HG03439 (cell line): ENCODE data around the gene AP3B1.
"Not testable (repeated sequence)": the region's sequence is repeated elsewhere in the genome, so short reads cannot be mapped to it uniquely, and the experiment has no call there.

ENCODE experiments used
- ATAC-seq: cut with Tn5 transposase; IDR thresholded peaks from one replicate; pipeline ENCODE4 v1.9.1; 2021; ENCODE audit warnings: mild to moderate bottlenecking, moderate library complexity; ENCODE audit not compliant: unreplicated experiment

The AP3B1 gene

DNA sequence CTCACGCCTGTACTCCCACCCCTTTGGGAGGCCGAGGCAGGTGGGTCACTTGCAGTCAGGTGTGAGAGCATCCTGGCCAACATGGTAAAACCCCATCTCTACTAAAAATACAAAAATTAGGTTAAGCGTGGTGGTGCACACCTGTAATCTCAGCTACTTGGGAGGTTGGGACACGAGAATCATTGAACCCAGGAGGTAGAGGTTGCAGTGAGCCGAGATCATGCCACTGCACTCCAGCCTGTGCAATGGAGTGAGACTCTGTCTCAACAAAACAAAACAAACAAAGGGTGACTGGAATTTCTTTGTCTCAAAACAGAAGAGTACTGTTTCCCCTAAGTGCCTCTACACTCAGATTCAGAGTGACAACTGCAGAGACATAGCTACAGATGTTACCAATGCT lies 116.1 kb downstream of the AP3B1 start:
- no peak for ATAC-seq

DNA sequence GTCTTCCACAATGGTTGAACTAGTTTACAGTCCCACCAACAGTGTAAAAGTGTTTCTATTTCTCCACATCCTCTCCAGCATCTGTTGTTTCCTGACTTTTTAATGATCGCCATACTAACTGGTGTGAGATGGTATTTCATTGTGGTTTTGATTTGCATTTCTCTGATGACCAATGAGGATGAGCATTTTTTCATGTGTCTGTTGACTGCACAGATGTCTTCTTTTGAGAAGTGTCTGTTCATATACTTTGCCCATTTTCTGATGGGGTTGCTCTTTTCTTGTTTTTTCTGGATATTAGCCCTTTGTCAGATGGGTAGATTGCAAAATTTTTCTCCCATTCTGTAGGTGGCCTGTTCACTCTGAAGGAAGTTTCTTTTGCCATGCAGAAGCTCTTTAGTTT lies 124.2 kb downstream of the AP3B1 start:
- ATAC-seq: not testable (repeated sequence)

DNA sequence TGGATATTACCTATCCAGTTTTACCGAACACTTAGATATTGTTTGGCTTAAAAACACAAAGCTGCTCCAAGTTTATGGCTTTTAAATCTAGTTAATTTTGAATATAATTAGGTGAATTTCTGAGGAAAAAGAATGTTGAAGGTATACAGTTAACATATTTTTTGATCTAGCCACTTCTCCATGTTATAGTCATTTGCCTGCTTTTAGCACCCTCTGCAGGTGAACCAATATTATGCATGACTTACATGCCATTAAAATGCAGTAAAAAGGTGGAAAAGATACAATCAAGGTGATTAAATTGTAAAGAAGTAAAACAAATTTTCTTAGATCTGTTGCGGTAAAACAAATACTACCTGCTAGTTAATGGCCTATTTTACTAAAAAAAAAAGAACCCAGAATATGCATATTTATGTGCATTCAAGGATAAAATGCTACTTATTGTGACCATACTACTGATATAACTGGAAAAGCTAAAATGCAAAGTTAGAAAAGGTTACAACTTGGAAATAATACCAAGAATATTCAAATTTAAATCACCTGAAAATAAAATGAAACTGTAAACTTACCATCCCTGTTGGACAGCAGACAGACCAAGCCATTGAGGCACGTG lies 132.1 kb downstream of the AP3B1 start:
- no peak for ATAC-seq

DNA sequence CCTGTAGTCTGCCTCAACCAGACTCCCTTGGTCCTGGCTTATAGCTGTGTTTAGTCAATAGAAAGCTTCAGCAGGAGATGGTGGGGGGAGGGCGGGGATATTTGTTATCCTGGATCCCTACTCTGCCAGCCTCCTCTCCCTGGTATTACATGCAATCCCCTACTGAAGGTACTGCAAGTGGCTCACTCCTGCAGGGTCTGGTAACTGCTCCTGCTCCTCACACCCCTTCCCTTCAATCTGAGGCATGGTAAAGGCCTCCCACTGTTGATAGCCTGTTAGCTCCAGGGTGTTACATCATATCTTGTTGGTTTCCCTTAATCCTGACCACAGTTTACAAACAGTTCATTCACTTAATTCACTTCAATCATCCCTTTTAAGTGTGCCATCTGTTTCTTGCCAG lies 137.5 kb downstream of the AP3B1 start:
- ATAC-seq: no peak

DNA sequence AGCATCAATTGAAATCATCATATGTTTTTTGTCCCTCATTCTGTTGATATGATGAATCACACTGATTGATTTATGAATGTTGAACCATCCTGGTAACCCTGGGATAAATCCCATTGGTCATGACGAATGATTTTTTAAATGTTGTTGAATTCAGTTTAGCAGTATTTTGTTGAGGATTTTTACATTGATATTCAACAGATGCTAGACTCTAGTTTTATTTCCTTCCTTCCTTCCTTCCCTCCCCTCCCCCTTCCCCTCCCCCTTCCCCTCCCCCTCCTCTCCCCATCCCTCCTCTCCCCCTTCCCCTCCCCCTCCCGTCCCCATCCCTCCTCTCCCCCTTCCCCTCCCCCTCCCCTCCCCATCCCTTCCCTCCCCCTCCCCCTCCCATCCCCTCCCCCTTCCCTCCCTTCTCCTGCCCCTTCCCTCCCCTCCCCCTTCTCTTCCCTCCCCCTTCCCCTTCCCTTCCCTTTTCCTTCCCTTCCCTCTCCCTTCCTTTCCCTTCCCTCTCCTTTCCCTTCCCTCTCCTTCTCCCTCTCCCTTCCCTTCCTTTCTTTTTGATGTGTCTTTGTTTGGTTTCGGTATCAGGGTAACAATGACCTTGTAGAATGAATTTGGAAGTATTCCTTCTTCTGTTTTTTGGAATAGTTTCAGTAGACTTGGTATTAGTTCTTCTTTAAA lies 142.8 kb downstream of the AP3B1 start:
- no peak for ATAC-seq

DNA sequence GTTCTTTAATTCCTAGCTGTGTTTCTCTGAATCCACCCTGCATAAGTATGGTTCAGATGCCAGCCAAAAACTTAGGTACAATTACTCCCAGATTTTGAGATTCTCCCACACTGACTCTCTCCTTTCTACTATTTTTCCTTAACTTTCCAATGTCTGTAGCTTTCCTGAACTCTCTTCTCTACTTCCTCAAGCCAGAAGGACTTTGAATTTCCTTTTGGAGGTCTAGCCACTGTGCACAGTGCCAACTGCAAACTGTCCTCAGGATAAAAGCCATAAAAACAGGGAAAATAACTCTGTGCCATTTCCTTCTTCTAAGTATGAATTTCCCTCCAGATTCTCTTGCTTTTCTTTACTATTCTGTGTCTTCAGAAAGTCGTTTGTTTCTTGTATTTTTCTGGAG lies 157.2 kb downstream of the AP3B1 start:
- no peak for ATAC-seq

DNA sequence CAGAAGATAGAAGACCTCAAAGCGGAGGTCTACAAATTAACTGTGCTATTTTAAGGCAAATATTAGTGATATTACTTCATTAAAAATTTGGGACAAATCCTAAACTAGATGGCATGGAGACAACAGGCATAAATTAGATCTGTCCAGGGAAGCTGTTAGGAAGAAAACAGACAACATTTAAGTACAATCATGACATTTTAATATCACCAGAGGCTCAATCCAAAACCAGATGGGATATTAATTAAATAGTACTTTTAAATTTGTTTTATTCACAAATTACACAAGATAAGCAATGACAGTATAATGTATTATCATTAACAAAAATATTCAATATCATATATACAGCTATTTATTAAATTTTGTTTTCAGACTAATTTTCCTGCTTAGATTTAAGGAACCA lies 161.1 kb downstream of the AP3B1 start:
- no peak for ATAC-seq

DNA sequence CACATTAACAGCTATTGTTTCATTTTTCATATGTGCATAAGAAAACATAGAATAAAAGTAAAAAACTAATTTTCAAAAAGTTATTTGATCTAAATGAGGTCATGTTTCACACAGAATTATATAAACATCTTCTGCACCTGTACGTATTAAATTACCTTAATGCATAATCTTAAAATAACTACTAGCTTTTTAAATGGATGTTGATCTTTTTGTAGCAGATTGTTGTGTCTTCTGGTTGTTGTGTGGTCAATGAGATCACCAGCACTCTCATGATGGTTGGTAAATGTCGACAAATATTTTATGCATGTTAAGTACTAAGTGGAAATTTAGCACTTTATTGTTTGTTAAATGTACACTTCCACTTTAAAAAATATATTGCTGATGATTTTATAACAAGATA lies 162.0 kb downstream of the AP3B1 start:
- no peak for ATAC-seq

DNA sequence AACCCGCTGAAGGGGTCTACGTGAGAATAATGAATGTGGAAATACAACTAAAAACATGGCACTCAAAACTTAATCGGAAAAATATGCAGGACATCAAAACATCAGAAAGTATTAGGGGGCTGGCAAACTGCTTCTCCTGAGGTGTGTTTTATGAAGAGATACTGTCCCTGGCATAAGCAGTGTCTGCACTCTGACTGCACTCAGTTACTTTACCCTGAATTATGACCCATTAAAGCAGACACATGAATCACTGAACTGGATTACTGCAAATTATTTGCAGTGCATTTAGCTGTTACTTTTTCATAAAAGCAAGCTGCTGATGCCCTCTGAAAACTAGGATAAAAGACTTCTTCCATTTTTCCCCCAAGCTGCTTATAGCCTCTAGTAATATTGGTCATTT lies 164.9 kb downstream of the AP3B1 start:
- no peak for ATAC-seq

DNA sequence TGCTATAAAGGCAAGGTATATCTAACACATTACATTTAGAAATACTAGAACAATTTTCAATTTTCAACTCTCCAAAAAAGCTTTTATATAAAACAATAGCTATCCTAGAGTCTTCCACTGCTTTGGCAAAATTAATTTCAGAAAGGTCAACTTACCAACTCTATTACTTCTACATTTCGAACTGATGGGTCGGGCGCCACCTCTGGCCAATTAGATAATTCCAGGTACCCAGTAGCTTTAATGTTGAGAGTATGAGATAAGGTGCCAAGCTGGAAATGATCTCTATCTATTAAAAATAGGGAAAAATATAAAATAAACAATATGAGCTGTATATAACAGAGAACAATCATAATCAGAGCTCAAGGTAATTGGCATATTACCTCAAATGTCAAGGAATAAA lies 166.6 kb downstream of the AP3B1 start:
- ATAC-seq: no peak

DNA sequence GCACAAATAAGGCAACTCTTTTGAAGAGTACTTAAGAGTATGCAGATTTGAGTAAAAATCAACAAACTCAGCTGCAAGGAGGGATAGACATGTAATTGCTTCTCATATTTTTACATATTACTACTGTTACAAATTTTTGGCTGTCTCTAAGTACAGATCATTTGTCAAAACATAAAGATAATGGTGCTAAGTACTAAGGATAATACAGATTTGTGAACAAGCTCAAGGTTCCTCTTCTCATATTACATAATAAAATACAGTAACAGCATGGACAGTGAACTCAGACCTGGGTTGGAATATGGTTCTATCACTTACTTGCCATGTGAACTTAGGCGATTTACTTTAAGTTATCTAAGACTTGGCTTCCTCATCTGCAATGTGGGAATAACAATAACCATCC lies 168.0 kb downstream of the AP3B1 start:
- no peak for ATAC-seq

DNA sequence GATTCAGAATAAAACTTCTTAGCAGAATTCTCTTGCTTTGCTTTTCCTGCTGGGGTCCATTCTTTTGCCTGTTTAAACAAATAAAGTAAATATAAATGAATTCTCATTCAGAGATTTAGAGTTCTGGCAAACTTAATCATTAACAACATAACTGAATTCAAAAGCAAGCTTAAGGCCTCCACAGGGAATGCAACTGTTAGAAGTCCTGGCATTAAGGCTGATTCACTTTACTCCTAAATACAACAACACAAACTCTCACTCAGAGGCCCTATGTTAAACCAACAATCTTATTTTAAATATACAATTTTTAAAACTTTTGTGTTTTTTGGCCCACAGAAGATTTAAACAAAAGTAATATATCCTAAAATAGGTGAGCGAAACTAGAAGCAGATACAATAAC lies 178.3 kb downstream of the AP3B1 start:
- ATAC-seq: no peak

DNA sequence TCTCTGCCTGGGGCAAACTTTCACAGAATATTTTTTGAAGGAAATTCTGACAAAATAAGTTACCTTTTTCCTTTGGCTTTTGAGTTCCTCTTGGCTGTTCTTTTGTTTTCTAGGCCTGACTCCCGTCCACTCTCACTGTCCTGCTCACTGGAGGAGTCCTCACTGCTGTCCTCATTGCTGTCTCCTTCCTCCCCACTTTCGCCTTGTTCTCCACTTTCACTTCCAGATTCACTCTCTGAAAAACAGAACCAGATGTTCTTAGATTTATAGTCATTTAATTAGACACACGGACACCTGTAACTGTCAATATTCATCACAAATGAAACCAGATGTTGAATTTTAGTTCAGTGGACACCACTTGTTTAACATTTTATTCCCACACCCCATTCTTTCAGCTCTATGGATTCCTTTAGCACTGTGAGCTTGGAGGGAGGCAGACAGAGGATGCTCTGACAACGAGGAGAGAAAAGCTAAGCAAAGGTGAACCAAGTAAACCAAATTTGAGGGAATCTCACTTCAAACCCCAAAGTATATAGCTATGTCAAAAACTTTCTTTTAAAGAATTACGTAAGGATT lies 180.7 kb downstream of the AP3B1 start:
- ATAC-seq: no peak

DNA sequence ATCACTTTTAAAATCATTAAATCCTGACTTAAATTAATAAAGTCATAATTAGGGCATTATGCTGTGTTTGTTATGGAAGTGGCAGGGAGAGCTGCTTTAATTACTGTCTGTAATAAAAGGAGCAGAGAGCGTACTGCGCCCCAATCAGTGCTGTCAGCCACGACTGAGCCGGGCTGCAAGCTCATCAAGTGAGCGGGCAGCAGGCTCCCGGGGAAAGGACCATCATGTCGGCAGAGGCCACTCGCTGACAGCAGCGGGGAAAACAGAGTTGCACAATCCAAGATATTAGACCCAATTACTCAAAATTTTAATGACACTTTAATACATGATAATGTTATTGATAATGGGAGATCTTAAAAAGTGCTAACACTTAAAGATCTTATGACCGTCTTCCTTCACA lies 181.6 kb downstream of the AP3B1 start:
- no peak for ATAC-seq

DNA sequence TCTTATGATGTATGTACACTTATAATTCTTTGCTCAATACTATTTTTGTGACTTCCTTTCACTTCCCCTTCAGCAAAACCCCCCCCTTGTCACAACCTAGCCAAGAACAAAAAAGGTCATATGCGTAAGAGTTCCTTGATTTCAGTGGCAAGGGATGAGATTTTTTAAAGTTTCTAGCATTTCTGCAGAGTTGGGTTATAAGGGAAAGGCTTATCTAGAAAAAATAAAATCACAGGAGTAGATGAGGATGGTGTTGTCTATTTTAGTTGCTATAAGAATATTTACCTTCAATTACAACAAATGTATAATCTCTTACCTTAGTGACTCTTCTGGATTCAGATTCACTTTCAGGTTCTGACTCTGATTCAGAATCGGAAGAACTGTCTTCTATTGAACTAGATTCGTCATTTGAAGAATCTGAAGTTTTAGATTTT lies 184.6 kb downstream of the AP3B1 start:
- ATAC-seq: no peak

DNA sequence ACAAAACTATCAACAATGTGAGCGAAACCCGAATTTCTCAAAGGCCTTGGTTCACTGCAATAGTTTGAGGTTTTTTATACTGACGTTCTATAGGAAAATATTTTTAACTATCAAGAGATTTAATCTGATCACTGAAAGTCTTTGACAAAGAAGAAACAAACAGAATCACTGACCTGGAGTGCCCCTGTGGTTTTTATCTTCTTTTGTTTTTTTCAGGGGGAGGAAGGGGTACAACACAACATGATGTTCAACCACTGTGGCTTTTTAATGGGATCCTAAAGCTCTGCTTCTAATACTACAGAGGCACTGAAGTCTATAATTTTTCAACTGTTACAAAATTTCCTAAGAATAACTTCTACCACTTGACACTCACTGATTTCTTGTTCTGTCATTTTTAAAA lies 185.9 kb downstream of the AP3B1 start:
- no peak for ATAC-seq

DNA sequence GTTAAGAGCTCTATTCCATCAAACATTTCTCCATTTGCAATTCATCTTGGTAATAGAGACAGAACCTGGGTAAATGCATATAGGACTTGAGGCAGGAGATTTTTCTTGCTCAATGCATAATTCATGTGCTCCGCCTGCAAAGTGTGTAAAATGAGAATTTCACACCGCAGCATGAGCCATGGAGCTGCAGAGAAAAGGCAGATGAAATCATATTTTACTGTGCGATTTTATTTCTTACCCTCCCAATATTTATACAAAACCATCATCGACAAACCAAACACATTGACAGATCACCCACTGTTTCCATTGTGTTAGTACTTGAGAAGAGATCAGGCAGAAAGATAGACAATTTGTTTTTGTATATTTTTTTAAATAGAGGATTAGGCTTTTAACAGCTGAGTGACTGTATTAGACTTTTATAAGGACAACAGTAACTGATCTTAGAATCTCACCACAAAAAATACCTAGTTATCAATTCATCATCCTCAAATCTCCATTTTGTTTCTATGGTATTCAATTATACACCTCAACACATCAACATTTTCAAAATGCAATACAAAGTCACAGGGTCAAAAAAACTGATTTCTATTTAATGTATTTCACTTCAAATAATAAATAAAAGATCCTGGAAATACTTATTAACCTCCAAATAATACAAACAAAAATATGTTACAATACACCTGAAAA lies 191.1 kb downstream of the AP3B1 start:
- no peak for ATAC-seq

DNA sequence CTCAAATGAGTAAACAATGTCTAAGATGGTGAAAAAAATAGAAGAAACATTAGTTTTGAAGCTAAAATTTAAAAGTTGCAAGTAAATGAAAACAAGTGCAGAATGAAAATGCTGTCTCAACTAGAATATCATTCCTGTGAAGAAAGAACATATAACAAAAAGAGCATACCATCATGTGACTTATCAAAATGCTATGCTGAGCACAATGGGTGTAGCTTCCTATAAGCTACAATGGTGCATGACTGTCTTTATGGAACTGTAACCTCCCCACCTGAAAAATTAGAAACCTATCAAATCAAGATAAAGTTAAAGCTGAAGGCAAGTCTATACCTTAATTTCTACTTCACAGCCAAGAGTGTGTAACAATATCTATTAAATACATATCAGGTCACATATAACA lies 192.0 kb downstream of the AP3B1 start:
- no peak for ATAC-seq

DNA sequence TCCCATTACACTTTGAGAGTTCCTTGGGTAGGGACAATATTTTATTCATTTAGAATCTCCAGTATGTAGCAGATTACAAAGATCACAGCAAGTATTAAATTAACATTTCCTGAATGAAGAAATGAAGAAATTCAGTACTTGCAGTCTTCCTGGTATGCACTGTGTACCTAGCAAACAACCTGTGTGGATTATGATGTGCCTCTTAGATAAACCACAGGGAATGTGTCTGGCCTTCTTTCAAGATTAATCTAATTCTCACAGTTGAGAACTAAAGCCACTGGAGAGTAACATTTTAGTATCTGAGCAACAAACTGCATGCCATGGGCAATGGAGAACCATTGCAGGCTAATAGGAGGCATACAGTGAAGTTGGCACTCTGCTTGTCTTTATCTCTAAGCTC lies 199.4 kb downstream of the AP3B1 start:
- ATAC-seq: no peak

DNA sequence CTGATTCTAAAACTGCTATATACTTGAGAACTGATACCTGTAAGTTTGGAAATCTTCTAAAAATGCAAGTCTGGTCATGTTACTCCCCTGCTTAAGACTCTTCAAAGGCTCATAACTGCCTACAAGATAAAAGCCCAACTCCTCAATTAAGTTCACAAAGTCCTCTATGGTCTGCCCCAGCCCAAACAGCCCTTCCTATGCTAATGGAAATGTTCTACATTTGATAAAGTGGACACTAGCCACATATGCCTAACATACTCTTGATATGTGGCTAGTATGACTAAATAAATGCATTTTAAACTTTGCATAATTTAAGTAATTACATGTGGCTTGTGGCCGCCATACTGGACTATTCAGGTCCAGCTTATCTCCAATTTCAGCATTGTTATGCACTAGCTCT lies 204.5 kb downstream of the AP3B1 start:
- no peak for ATAC-seq

DNA sequence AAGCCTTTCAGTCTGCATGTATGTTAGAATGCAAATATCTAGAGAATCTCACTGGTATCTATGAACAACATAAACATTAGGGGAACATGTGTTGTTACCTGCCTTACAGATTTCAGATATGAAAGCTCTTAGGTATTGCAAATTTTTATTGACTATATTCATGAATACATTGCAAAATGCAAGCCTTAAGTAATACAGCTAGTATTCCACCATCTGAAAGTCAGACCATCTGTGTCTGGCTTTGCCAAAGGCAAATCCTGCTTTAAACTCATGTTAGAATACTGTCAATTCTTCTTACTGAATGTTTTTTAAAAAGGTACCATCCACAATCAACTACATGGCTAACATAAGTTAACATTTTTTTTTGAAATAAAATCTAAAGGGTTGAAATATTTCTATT lies 215.6 kb downstream of the AP3B1 start:
- ATAC-seq: no peak
